HG03575 (cell line): ENCODE results near the gene BTN2A1.
"Not testable (repeated sequence)": the region's sequence is repeated elsewhere in the genome, so short reads cannot be mapped to it uniquely, and the experiment has no call there.

Experiments
- ATAC-seq: cut with Tn5 transposase; IDR thresholded peaks from one replicate; pipeline ENCODE4 v1.9.1; 2021; ENCODE audit not compliant: unreplicated experiment, insufficient number of reproducible peaks, low FRiP score; ENCODE audit errors: extremely low read depth

The BTN2A1 gene

GRCh38 chr6:26431258-26432172, 26.2 kb upstream of the BTN2A1 start:
- ATAC-seq: no peak

GRCh38 chr6:26432627-26433201, 25.0 kb upstream of the BTN2A1 start:
- ATAC-seq: no peak

GRCh38 chr6:26433680-26434079, 24.1 kb upstream of the BTN2A1 start:
- not testable (repeated sequence) for ATAC-seq

- ATAC-seq: no peak
These were observed 21.7 kb upstream of the BTN2A1 start for GRCh38 chr6:26436018-26436417.

GRCh38 chr6:26437550-26437949, 20.2 kb upstream of the BTN2A1 start:
- ATAC-seq: no peak

- ATAC-seq: no peak
These were observed 19.8 kb upstream of the BTN2A1 start for GRCh38 chr6:26438000-26438399.

GRCh38 chr6:26439151-26440125, 18.3 kb upstream of the BTN2A1 start:
- no peak for ATAC-seq

GRCh38 chr6:26440977-26441358, 16.8 kb upstream of the BTN2A1 start:
- no peak for ATAC-seq

GRCh38 chr6:26441977-26442376, 15.8 kb upstream of the BTN2A1 start:
- ATAC-seq: no peak

GRCh38 chr6:26445934-26446667, 11.7 kb upstream of the BTN2A1 start:
- ATAC-seq: no peak

- ATAC-seq: no peak
These were observed 10.5 kb upstream of the BTN2A1 start for GRCh38 chr6:26447257-26447656.

GRCh38 chr6:26450240-26450639, 7.5 kb upstream of the BTN2A1 start:
- no peak for ATAC-seq

- no peak for ATAC-seq
These were observed 5.0 kb upstream of the BTN2A1 start for GRCh38 chr6:26452631-26453235.

GRCh38 chr6:26454631-26455030, 3.1 kb upstream of the BTN2A1 start:
- no peak for ATAC-seq

GRCh38 chr6:26455357-26455970, 2.3 kb upstream of the BTN2A1 start:
- no peak for ATAC-seq

GRCh38 chr6:26457264-26457805, 420 bp upstream of the BTN2A1 start:
- no peak for ATAC-seq

GRCh38 chr6:26459023-26459810, 1.5 kb downstream of the BTN2A1 start:
- no peak for ATAC-seq
